A673 (cell line): ENCODE measurements around the gene CSTPP1. TPM values are rescaled to one million over a fixed set of nuclear protein-coding genes. Genes with fewer than 3 reads are reported as not detected.
A peak's percentile ranks its signal among the peaks of the same experiment; 100 is the strongest.

Experiments used
- BruUV-seq: library from RNA; stranded (reverse); fragments of 400-500 nt; replicated peaks from 2 replicates; lab custom pipeline; 2021; lab: Mats Ljungman, UMichigan
- CTCF ChIA-PET: fragments of 300-600 bp; sonication (Branson Sonifier 250); formaldehyde crosslinking; loops from one replicate; lab custom pipeline; 2022; ENCODE audit warnings: antibody characterized with exemption; lab: Charles Lee
- POLR2A ChIA-PET: fragments of 300-600 bp; sonication (Branson Sonifier 250); formaldehyde crosslinking; loops from one replicate; lab custom pipeline; 2022; ENCODE audit warnings: antibody characterized with exemption; ENCODE audit not compliant: low non-redundant PET; lab: Charles Lee
- DNase-seq: peaks from one replicate; pipeline ENCODE4 v3.0.0-alpha.2; 2015; ENCODE audit warnings: low spot score
- H3K27ac ChIP-seq: fragments of 200-600 bp; sonication (generic); 2 replicates; pipeline ENCODE4 v1.5.1; 2016; ENCODE audit warnings: mixed run types, low read depth, mild to moderate bottlenecking, mixed read lengths, antibody characterized with exemption, low read length; ENCODE audit not compliant: poor library complexity, severe bottlenecking
- H3K27me3 ChIP-seq: fragments of 200-600 bp; sonication (generic); replicated peaks from 2 replicates; pipeline ENCODE4 v1.6.1; 2017; ENCODE audit warnings: mixed run types, low read depth, mild to moderate bottlenecking, mixed read lengths, antibody characterized with exemption, low read length; ENCODE audit not compliant: insufficient read depth, poor library complexity
- H3K36me3 ChIP-seq: fragments of 200-600 bp; sonication (generic); 2 replicates; pipeline ENCODE4 v1.6.1; 2016; ENCODE audit warnings: mixed run types, mild to moderate bottlenecking, mixed read lengths, antibody characterized with exemption, low read length; ENCODE audit not compliant: insufficient read depth, poor library complexity, severe bottlenecking
- H3K4me1 ChIP-seq: fragments of 200-600 bp; sonication (generic); 2 replicates; pipeline ENCODE4 v1.6.1; 2017; ENCODE audit warnings: mixed run types, mild to moderate bottlenecking, mixed read lengths, antibody characterized with exemption, low read length; ENCODE audit not compliant: insufficient read depth, poor library complexity, severe bottlenecking
- H3K4me3 ChIP-seq: fragments of 200-600 bp; sonication (generic); 2 replicates; pipeline ENCODE4 v1.5.1; 2016; ENCODE audit warnings: low read depth, mixed run types, mild to moderate bottlenecking, mixed read lengths, low read length; ENCODE audit not compliant: poor library complexity, severe bottlenecking
- H3K9me3 ChIP-seq: fragments of 200-600 bp; sonication (generic); 2 replicates; pipeline ENCODE4 v1.6.1; 2016; ENCODE audit warnings: mixed run types, low read depth, mild to moderate bottlenecking, mixed read lengths, antibody characterized with exemption, low read length; ENCODE audit not compliant: poor library complexity, severe bottlenecking
- CTCF ChIP-seq: fragments of 300-800, 200-600 bp; sonication (generic); conservative IDR thresholded peaks from 2 replicates; pipeline ENCODE4 v1.5.1; 2017; ENCODE audit warnings: low read depth, mild to moderate bottlenecking, antibody characterized with exemption, low read length, moderate library complexity, mixed read lengths
- EZH2 ChIP-seq: fragments of 200-600 bp; sonication (generic); IDR thresholded peaks from 2 replicates; pipeline ENCODE4 v1.6.1; 2017; ENCODE audit warnings: borderline replicate concordance, low read depth, mild to moderate bottlenecking, mixed read lengths, antibody characterized with exemption, low read length; ENCODE audit not compliant: poor library complexity, severe bottlenecking
- intact Hi-C: fragments of 100-400 bp; cut with micrococcal nuclease; formaldehyde crosslinking; loops from one replicate; pipeline ENCODE4 v1.10.0; 2022; ENCODE audit not compliant: unreplicated experiment
- total RNA-seq: library from RNA; stranded (reverse); gene quantifications from 2 replicates; pipeline ENCODE4 v1.2.3, GENCODE V29; 2021

Gene CSTPP1
- total RNA-seq, 1 experiment from 2014 or later, result 79.3 TPM

DNA sequence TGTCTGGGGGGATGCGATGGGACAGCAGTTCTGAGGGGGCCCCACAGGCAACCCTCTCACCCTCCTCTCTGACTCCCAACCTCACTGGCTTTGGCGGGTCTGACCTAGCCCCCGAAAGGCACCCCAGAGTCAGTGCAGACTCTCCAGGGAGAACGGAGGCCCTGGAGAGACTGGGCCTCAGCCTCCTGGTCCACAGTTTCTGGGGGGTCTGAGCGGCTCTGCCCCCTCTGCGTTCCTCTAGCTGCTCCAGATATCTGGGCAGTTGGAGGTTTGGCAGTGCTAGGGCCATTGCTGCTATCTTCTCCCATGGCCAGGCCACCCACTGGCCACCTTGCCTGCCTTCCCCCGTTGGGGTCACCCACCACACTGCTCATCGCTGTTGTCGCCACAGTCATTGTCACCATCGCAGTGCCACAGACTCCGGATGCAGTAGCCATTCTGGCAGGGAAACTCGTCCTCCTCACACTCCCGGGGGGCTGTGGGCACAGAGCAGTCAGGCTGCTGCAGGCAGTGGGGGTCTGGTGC lies 37.0 kb upstream of the CSTPP1 start:
- CTCF ChIA-PET, result no interaction called here
- H3K27ac ChIP-seq, result no peak overlapping the region
- BruUV-seq, result no TSS peak
- POLR2A ChIA-PET, result no interaction called here
- H3K9me3 ChIP-seq, result no peaks in the 10 kb centered on the region
- H3K36me3 ChIP-seq, result peaks cover 6% of the 10 kb centered on the region
- no peak for DNase-seq
- no peaks in the 10 kb centered on the region for H3K27me3 ChIP-seq
- H3K4me3 ChIP-seq, result no peak overlapping the region
- intact Hi-C loops, result no loop called here
- TF ChIP-seq CTCF, result no peak
- TF ChIP-seq EZH2, result no peak
- no peaks in the 10 kb centered on the region for H3K4me1 ChIP-seq

GRCh38 chr11:46900091-46900746 lies 36.3 kb upstream of the CSTPP1 start:
- H3K36me3 ChIP-seq, result peaks cover 6% of the 10 kb centered on the region
- no peaks in the 10 kb centered on the region for H3K9me3 ChIP-seq
- ChIA-PET POLR2A (no interaction called here), CTCF (no interaction called here)
- H3K27ac ChIP-seq, result no peak overlapping the region
- no TSS peak for BruUV-seq
- no peak overlapping the region for H3K4me3 ChIP-seq
- no peaks in the 10 kb centered on the region for H3K4me1 ChIP-seq
- no peaks in the 10 kb centered on the region for H3K27me3 ChIP-seq
- intact Hi-C loops, result no loop called here
- no peak for DNase-seq
- TF ChIP-seq EZH2 (no peak), CTCF (no peak)

DNA sequence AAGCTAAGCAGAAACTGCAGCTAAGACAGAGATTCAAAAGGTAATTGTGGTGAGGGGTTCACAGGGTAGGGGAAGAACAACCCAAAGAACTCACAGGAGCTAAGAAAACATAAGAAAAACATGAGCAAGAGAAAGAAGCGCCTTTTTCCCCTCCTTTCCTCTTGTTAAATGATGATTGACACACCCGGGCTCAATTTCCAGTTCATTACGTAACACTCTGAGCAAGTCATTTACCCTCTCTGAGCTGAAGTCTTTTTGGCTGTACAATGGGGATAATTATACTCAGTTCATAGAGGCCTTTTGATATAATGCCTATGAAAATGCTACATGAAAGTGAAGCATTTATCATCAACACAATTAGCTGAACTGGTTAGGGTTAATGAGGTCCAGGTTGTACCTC lies 35.4 kb upstream of the CSTPP1 start:
- TF ChIP-seq CTCF (no peak), EZH2 (no peak)
- POLR2A ChIA-PET, result interaction anchor here (0.5 kb wide), 1 partner anchor 320 kb away, joined by 5 read pairs; no protein-coding TSS in a partner anchor

More for the DNA sequence above, 35.4 kb upstream of the CSTPP1 start:
- Histone ChIP-seq H3K9me3 (no peaks in the 10 kb centered on the region), H3K36me3 (peaks cover 4% of the 10 kb centered on the region), H3K27me3 (no peaks in the 10 kb centered on the region), H3K27ac (no peak overlapping the region), H3K4me3 (no peak overlapping the region), H3K4me1 (no peaks in the 10 kb centered on the region)
- DNase-seq, result peak; percentile 66
- BruUV-seq, result no TSS peak
- intact Hi-C loops, result no loop called here
- CTCF ChIA-PET, result interaction anchor here (0.7 kb wide), 1 partner anchor 252 kb away, joined by 3 read pairs; no protein-coding TSS in a partner anchor
